Sigmoid colon (tissue), 7 donors: ENCODE results near the gene MS4A14. TPM values are rescaled to one million over a fixed set of nuclear protein-coding genes. Genes with fewer than 3 reads are reported as not detected.

Experiments used
- DNase-seq: peaks from one replicate; pipeline ENCODE4 v3.0.0-alpha.2; 2019
- H3K27ac ChIP-seq, 4 donors: fragments of 200-600 bp; sonication (generic); one replicate each; pipeline ENCODE4 v1.5.1; 2016 to 2019; ENCODE audit warnings: mild to moderate bottlenecking in 1 of 4
- H3K27me3 ChIP-seq, 3 donors: fragments of 200-600 bp; sonication (generic); one replicate each; pipeline ENCODE4 v1.5.1; 2019; ENCODE audit warnings: mild to moderate bottlenecking in 1 of 3
- H3K36me3 ChIP-seq, 4 donors: fragments of 200-600 bp; sonication (generic); one replicate each; pipeline ENCODE4 v1.5.1; 2016 to 2019
- H3K4me1 ChIP-seq, 4 donors: fragments of 200-600 bp; sonication (generic); one replicate each; pipeline ENCODE4 v1.5.1; 2017 to 2019
- H3K4me3 ChIP-seq, 4 donors: fragments of 200-600 bp; sonication (generic); one replicate each; pipeline ENCODE4 v1.5.1; 2017 to 2019; ENCODE audit warnings: mild to moderate bottlenecking in 2 of 4, moderate library complexity in 1 of 4
- H3K9me3 ChIP-seq, 4 donors: fragments of 200-600 bp in 3 of 4; sonication (generic) in 3 of 4; one replicate each; pipeline versions ENCODE4 v1.5.1 to v1.6.1; 2013 to 2019
- CTCF ChIP-seq, 4 experiments: fragments of 450-650 bp in 3 of 4; fragments of 200-600 bp in 1 of 4; IDR thresholded peaks; one replicate each; pipeline ENCODE4 v1.5.1; 2016 to 2019; ENCODE audit warnings: antibody characterized with exemption in 4 of 4, mild to moderate bottlenecking in 3 of 4, moderate library complexity in 2 of 4
- EP300 ChIP-seq, 4 donors: sonication (generic); formaldehyde crosslinking; IDR thresholded peaks; one replicate each; pipeline ENCODE4 v1.6.1; 2017; ENCODE audit warnings: antibody characterized with exemption in 4 of 4
- POLR2A ChIP-seq, 2 donors: fragments of 450-650 bp; IDR thresholded peaks; one replicate each; pipeline ENCODE4 v1.6.1; 2016; ENCODE audit warnings: antibody characterized with exemption in 2 of 2, mild to moderate bottlenecking in 2 of 2, moderate library complexity in 2 of 2
- POLR2AphosphoS5 ChIP-seq, 4 donors: sonication (generic); formaldehyde crosslinking; IDR thresholded peaks; one replicate each; pipeline ENCODE4 v1.6.1; 2017; ENCODE audit warnings: antibody characterized with exemption in 4 of 4
- WGBS, 2 donors: extraction: QIAGEN DNeasy Blood & Tissue Kit; methylation state at CpG; one replicate each; pipeline ENCODE4 v1.1.7; 2013; 5-methylcytosine and 5-hydroxymethylcytosine counted together
- intact Hi-C: fragments of 100-400 bp; cut with DNase I; formaldehyde crosslinking; loops from one replicate; pipeline ENCODE4 v1.15.1; 2023
- polyA plus RNA-seq, 3 donors: library from polyadenylated mRNA; stranded (reverse); fragments of 200-250 nt; gene quantifications; one replicate each; pipeline ENCODE4 v1.2.3, GENCODE V29; 2013
- total RNA-seq, 4 donors: library from RNA; depleted of rRNA; stranded (reverse); fragments of >200 nt; gene quantifications; one replicate each; pipeline ENCODE4 v1.1.0, GENCODE V29; 2016
- donor health status: healthy with polysubstance abuse.
- donor health status: Bipolar disorder and iron deficiency.
- donor health status: healthy.

The MS4A14 gene
- total and polyA plus RNA-seq, 7 donors, result 0.25 to 7.2 (median 2.8) TPM; not detected in 2

- H3K27ac ChIP-seq, result no peak overlapping the region
- no peak overlapping the region for H3K4me3 ChIP-seq
- DNase-seq, result no peak
- no peaks in the 10 kb centered on the region for H3K4me1 ChIP-seq
- peaks cover 0 to 4% (median 0%) of the 10 kb centered on the region in 3 donors for H3K27me3 ChIP-seq
- TF ChIP-seq EP300 (IDR thresholded peaks at IDR 0.05) (no peak), POLR2A (IDR thresholded peaks at IDR 0.05) (no peak), CTCF (IDR thresholded peaks at IDR 0.05) (no peak), POLR2AphosphoS5 (IDR thresholded peaks at IDR 0.05) (no peak)
- H3K9me3 ChIP-seq, result no peaks in the 10 kb centered on the region
- H3K36me3 ChIP-seq, result no peaks in the 10 kb centered on the region
- intact Hi-C loops, result no loop called here
- 30 to 52% methylated on average over 2 of the region's 2 CpGs for WGBS, 2 donors
These were observed 29.2 kb upstream of the MS4A14 start for GRCh38 chr11:60367009-60367408.

GRCh38 chr11:60367896-60368295 lies 28.4 kb upstream of the MS4A14 start:
- Histone ChIP-seq H3K9me3 (no peaks in the 10 kb centered on the region), H3K4me1 (no peaks in the 10 kb centered on the region), H3K27ac (no peak overlapping the region), H3K4me3 (no peak overlapping the region), H3K27me3 (peaks cover 0 to 4% (median 0%) of the 10 kb centered on the region in 3 donors), H3K36me3 (no peaks in the 10 kb centered on the region)
- WGBS, 2 donors, result 87 to 92% methylated on average over 19 of the region's 19 CpGs
- no peak for TF ChIP-seq POLR2A (IDR thresholded peaks at IDR 0.05)
- TF ChIP-seq POLR2AphosphoS5 (IDR thresholded peaks at IDR 0.05), result no peak
- TF ChIP-seq EP300 (IDR thresholded peaks at IDR 0.05), result no peak
- TF ChIP-seq CTCF (IDR thresholded peaks at IDR 0.05), result no peak
- intact Hi-C loops, result no loop called here
- DNase-seq, result no peak

- 5 to 57% methylated on average over 2 of the region's 2 CpGs for WGBS, 2 donors
- intact Hi-C loops, result no loop called here
These were observed 25.9 kb upstream of the MS4A14 start for GRCh38 chr11:60370252-60370810.

GRCh38 chr11:60370811-60371298 lies 25.4 kb upstream of the MS4A14 start:
- 6 to 55% methylated on average over 5 of the region's 5 CpGs for WGBS, 2 donors
- DNase-seq, result no peak
- Histone ChIP-seq H3K27me3 (no peaks in the 10 kb centered on the region), H3K4me1 (no peaks in the 10 kb centered on the region), H3K4me3 (no peak overlapping the region), H3K36me3 (no peaks in the 10 kb centered on the region), H3K9me3 (no peaks in the 10 kb centered on the region), H3K27ac (peak overlapping the region in 1 of 4 donors; percentile 14)
- intact Hi-C loops, result no loop called here
- TF ChIP-seq POLR2AphosphoS5 (IDR thresholded peaks at IDR 0.05), result no peak
- no peak for TF ChIP-seq EP300 (IDR thresholded peaks at IDR 0.05)
- no peak for TF ChIP-seq POLR2A (IDR thresholded peaks at IDR 0.05)
- TF ChIP-seq CTCF (IDR thresholded peaks at IDR 0.05), result no peak

More at GRCh38 chr11:60370252-60370810, 25.9 kb upstream of the MS4A14 start:
- no peaks in the 10 kb centered on the region for H3K36me3 ChIP-seq
- H3K27ac ChIP-seq, result no peak overlapping the region
- TF ChIP-seq POLR2AphosphoS5 (IDR thresholded peaks at IDR 0.05), result no peak
- no peak for TF ChIP-seq EP300 (IDR thresholded peaks at IDR 0.05)
- TF ChIP-seq POLR2A (IDR thresholded peaks at IDR 0.05), result no peak
- no peak overlapping the region for H3K4me3 ChIP-seq
- no peaks in the 10 kb centered on the region for H3K27me3 ChIP-seq
- no peak for DNase-seq
- no peaks in the 10 kb centered on the region for H3K4me1 ChIP-seq
- H3K9me3 ChIP-seq, result no peaks in the 10 kb centered on the region

- intact Hi-C loops, result no loop called here
- H3K4me3 ChIP-seq, result no peak overlapping the region
- no peaks in the 10 kb centered on the region for H3K4me1 ChIP-seq
- no peak for DNase-seq
- no peaks in the 10 kb centered on the region for H3K27me3 ChIP-seq
- no peak for TF ChIP-seq POLR2AphosphoS5 (IDR thresholded peaks at IDR 0.05)
- no peak for TF ChIP-seq EP300 (IDR thresholded peaks at IDR 0.05)
- no peak for TF ChIP-seq CTCF (IDR thresholded peaks at IDR 0.05)
- no peak for TF ChIP-seq POLR2A (IDR thresholded peaks at IDR 0.05)
- 67 to 70% methylated on average over 3 of the region's 3 CpGs for WGBS, 2 donors
- no peaks in the 10 kb centered on the region for H3K36me3 ChIP-seq
- H3K27ac ChIP-seq, result peak overlapping the region in 1 of 4 donors; percentile 14
- no peaks in the 10 kb centered on the region for H3K9me3 ChIP-seq
These were observed 24.9 kb upstream of the MS4A14 start for GRCh38 chr11:60371386-60371785.
